Liver (tissue), 9 donors: ENCODE data around the gene ITPK1. TPM values are rescaled to one million over a fixed set of nuclear protein-coding genes. Genes with fewer than 3 reads are reported as not detected.

Experiments used
- DNase-seq: peaks from one replicate; pipeline ENCODE4 v3.0.0-alpha.2; 2017; ENCODE audit warnings: low spot score
- H3K27ac ChIP-seq, 2 donors: one replicate each; pipeline ENCODE4 v1.7.0; 2013; ENCODE audit warnings: inconsistent platforms in 2 of 2, low read length in 2 of 2, control low read depth in 1 of 2, low read depth in 1 of 2, mild to moderate bottlenecking in 1 of 2
- H3K27me3 ChIP-seq, 4 donors: one replicate each; pipeline versions ENCODE4 v1.6.1 to v1.7.0; 2013; ENCODE audit warnings: low read length in 3 of 4, inconsistent platforms in 1 of 4, mild to moderate bottlenecking in 1 of 4, moderate library complexity in 1 of 4; ENCODE audit not compliant: control insufficient read depth in 4 of 4, insufficient read depth in 4 of 4
- H3K36me3 ChIP-seq, 4 donors: one replicate each; pipeline versions ENCODE4 v1.6.1 to v1.7.0; 2013; ENCODE audit warnings: low read length in 3 of 4, mild to moderate bottlenecking in 3 of 4, low read depth in 1 of 4, moderate library complexity in 1 of 4; ENCODE audit not compliant: control insufficient read depth in 4 of 4, insufficient read depth in 3 of 4
- H3K4me1 ChIP-seq, 4 donors: one replicate each; pipeline versions ENCODE4 v1.6.1 to v1.7.0; 2013; ENCODE audit warnings: low read length in 3 of 4, mild to moderate bottlenecking in 3 of 4, moderate library complexity in 1 of 4; ENCODE audit not compliant: control insufficient read depth in 4 of 4, insufficient read depth in 4 of 4
- H3K4me3 ChIP-seq, 3 donors: one replicate each; pipeline versions ENCODE4 v1.6.1 to v1.7.0; 2013; ENCODE audit warnings: low read length in 3 of 3, control low read depth in 1 of 3, low read depth in 1 of 3, mild to moderate bottlenecking in 1 of 3
- H3K9ac ChIP-seq, 2 donors: one replicate each; pipeline ENCODE4 v1.7.0; 2013; ENCODE audit warnings: low read length in 2 of 2, mild to moderate bottlenecking in 2 of 2, moderate library complexity in 2 of 2, control low read depth in 1 of 2, low read depth in 1 of 2
- H3K9me3 ChIP-seq, 4 donors: one replicate each; pipeline versions ENCODE4 v1.6.1 to v1.7.0; 2013; ENCODE audit warnings: low read length in 3 of 4; ENCODE audit not compliant: control insufficient read depth in 4 of 4
- CTCF ChIP-seq: fragments of 150-350 bp; IDR thresholded peaks from 2 replicates; pipeline ENCODE4 v1.5.1; 2017; ENCODE audit warnings: improper control_type of control experiment, low read depth, low read length; ENCODE audit not compliant: missing input control
- EGR1 ChIP-seq, 2 donors: IDR thresholded peaks; 2 replicates each; pipeline ENCODE4 v1.6.1; 2016 to 2018; ENCODE audit warnings: antibody characterized with exemption in 2 of 2, low read depth in 2 of 2
- FOXA2 ChIP-seq: IDR thresholded peaks from 2 replicates; pipeline ENCODE4 v1.6.1; 2016; ENCODE audit warnings: antibody characterized with exemption
- GABPA ChIP-seq, 2 donors: IDR thresholded peaks in 1 of 2; conservative IDR thresholded peaks in 1 of 2; 2 replicates each; pipeline ENCODE4 v1.6.1; 2016; ENCODE audit warnings: antibody characterized with exemption in 2 of 2, mild to moderate bottlenecking in 1 of 2, moderate library complexity in 1 of 2
- HNF4G ChIP-seq: IDR thresholded peaks from 2 replicates; pipeline ENCODE4 v1.6.1; 2016; ENCODE audit warnings: antibody characterized with exemption
- JUND ChIP-seq, 2 donors: IDR thresholded peaks; 2 replicates each; pipeline ENCODE4 v1.6.1; 2016; ENCODE audit warnings: antibody characterized with exemption in 2 of 2
- RXRA ChIP-seq, 2 donors: IDR thresholded peaks; 2 replicates each; pipeline ENCODE4 v1.6.1; 2017 to 2018; ENCODE audit warnings: antibody characterized with exemption in 2 of 2, mild to moderate bottlenecking in 1 of 2
- TAF1 ChIP-seq: conservative IDR thresholded peaks from 2 replicates; pipeline ENCODE4 v1.6.1; 2016; ENCODE audit warnings: antibody characterized with exemption, mild to moderate bottlenecking
- YY1 ChIP-seq: IDR thresholded peaks from 2 replicates; pipeline ENCODE4 v1.6.1; 2016; ENCODE audit warnings: antibody characterized with exemption, mild to moderate bottlenecking
- WGBS: extraction: QIAGEN DNeasy Blood & Tissue Kit; methylation state at CpG from one replicate; pipeline ENCODE4 v1.1.7; 2013; 5-methylcytosine and 5-hydroxymethylcytosine counted together
- polyA plus RNA-seq, 2 donors: library from polyadenylated mRNA; stranded (reverse) in 1 of 2; unstranded in 1 of 2; fragments of 200-250 nt in 1 of 2; fragments of >200 nt in 1 of 2; fragmentation: Nextera tagmentation in 1 of 2; extraction: Ambion mirVana in 1 of 2; gene quantifications; one replicate each; pipeline versions ENCODE4 v1.2.1 to v1.2.3, GENCODE V29; 2013 to 2015
- total RNA-seq, 2 donors: library from RNA; depleted of rRNA; stranded (reverse); fragments of >200 nt; gene quantifications; one replicate each; pipeline ENCODE4 v1.2.3, GENCODE V29; 2014
- TF ChIP-seq, protein P1 (sequence below): IDR thresholded peaks from 2 replicates; pipeline ENCODE4 v1.6.1; 2016; ENCODE audit warnings: antibody characterized with exemption
- TF ChIP-seq, protein P2 (sequence below): IDR thresholded peaks from 2 replicates; pipeline ENCODE4 v1.6.1; 2016; ENCODE audit warnings: antibody characterized with exemption, mild to moderate bottlenecking
- TF ChIP-seq, protein P3 (sequence below): IDR thresholded peaks from 2 replicates; pipeline ENCODE4 v1.6.1; 2016; ENCODE audit warnings: antibody characterized with exemption
- donor health status: healthy.
- donor health status: healthy.
- donor health status: healthy.
- donor health status: healthy.
- donor health status: healthy.

ITPK1 gene
- total and polyA plus RNA-seq, 4 donors: 9.0 to 41.2 (median 20.4) TPM

- DNase-seq: no peak
- H3K36me3 ChIP-seq: no peaks in the 10 kb centered on the region
- peaks cover 0 to 4% (median 3%) of the 10 kb centered on the region in 4 donors for H3K9me3 ChIP-seq
- H3K4me1 ChIP-seq: no peaks in the 10 kb centered on the region
- TF ChIP-seq TAF1: no peak
- no peaks in the 10 kb centered on the region for H3K27me3 ChIP-seq
- 75% methylated on average over 5 of the region's 5 CpGs for WGBS
- H3K4me3 ChIP-seq: no peak overlapping the region
- H3K9ac ChIP-seq: no peak overlapping the region
- no peak overlapping the region for H3K27ac ChIP-seq
These were observed 217.7 kb downstream of the ITPK1 start for GRCh38 chr14:92897922-92898565.

DNA sequence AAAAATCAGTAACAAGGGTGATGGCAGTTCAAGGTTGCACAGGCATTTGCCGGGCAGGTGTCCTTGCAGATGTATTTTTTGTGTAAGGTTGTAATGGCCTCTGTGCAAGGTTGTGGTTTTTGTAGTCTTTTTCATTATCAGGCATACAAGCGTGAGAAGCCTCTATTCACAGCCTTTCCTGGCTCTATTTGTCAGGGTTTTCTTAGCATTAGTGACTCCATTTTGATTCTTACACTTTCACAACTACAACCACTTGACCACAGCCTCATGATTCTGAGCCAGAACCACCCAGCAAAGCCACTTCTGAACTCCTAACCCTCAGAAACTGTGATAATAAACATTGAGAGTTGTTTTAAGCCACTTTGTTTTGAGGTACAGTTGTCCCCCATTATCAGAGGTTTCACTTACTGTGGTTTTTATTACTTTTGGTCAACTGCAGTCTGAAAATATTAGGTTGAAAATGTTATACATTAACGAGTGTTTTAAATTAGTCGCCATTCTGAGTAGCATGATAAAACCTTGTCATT lies 220.3 kb downstream of the ITPK1 start:
- H3K9me3 ChIP-seq: peaks cover 3 to 5% (median 4%) of the 10 kb centered on the region in 4 donors

GRCh38 chr14:92892589-92892988 lies 223.1 kb downstream of the ITPK1 start:
- no peak overlapping the region for H3K27ac ChIP-seq
- TF ChIP-seq EGR1 (IDR thresholded peaks at IDR 0.05; ENCODE audit: low read depth in 2 of 2) (no peak), JUND (IDR thresholded peaks at IDR 0.05) (no peak), CTCF (no peak), HNF4G (no peak), TAF1 (no peak)
- TF ChIP-seq, protein P1, sequence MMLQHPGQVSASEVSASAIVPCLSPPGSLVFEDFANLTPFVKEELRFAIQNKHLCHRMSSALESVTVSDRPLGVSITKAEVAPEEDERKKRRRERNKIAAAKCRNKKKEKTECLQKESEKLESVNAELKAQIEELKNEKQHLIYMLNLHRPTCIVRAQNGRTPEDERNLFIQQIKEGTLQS: no peak
- H3K4me1 ChIP-seq: no peaks in the 10 kb centered on the region
- no peaks in the 10 kb centered on the region for H3K36me3 ChIP-seq
- DNase-seq: no peak
- H3K4me3 ChIP-seq: no peak overlapping the region
- no peak overlapping the region for H3K9ac ChIP-seq
- H3K27me3 ChIP-seq: no peaks in the 10 kb centered on the region
- H3K9me3 ChIP-seq: peaks cover 3 to 5% (median 4%) of the 10 kb centered on the region in 4 donors

More for the DNA sequence above, 220.3 kb downstream of the ITPK1 start:
- TF ChIP-seq YY1 (no peak), GABPA (IDR thresholded peaks at IDR 0.05 in 1 of 2, conservative IDR thresholded peaks at IDR 0.05 in 1 of 2) (no peak), FOXA2 (no peak), RXRA (IDR thresholded peaks at IDR 0.05) (no peak)
- TF ChIP-seq, protein P2, sequence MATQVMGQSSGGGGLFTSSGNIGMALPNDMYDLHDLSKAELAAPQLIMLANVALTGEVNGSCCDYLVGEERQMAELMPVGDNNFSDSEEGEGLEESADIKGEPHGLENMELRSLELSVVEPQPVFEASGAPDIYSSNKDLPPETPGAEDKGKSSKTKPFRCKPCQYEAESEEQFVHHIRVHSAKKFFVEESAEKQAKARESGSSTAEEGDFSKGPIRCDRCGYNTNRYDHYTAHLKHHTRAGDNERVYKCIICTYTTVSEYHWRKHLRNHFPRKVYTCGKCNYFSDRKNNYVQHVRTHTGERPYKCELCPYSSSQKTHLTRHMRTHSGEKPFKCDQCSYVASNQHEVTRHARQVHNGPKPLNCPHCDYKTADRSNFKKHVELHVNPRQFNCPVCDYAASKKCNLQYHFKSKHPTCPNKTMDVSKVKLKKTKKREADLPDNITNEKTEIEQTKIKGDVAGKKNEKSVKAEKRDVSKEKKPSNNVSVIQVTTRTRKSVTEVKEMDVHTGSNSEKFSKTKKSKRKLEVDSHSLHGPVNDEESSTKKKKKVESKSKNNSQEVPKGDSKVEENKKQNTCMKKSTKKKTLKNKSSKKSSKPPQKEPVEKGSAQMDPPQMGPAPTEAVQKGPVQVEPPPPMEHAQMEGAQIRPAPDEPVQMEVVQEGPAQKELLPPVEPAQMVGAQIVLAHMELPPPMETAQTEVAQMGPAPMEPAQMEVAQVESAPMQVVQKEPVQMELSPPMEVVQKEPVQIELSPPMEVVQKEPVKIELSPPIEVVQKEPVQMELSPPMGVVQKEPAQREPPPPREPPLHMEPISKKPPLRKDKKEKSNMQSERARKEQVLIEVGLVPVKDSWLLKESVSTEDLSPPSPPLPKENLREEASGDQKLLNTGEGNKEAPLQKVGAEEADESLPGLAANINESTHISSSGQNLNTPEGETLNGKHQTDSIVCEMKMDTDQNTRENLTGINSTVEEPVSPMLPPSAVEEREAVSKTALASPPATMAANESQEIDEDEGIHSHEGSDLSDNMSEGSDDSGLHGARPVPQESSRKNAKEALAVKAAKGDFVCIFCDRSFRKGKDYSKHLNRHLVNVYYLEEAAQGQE: no peak
- TF ChIP-seq, protein P3, sequence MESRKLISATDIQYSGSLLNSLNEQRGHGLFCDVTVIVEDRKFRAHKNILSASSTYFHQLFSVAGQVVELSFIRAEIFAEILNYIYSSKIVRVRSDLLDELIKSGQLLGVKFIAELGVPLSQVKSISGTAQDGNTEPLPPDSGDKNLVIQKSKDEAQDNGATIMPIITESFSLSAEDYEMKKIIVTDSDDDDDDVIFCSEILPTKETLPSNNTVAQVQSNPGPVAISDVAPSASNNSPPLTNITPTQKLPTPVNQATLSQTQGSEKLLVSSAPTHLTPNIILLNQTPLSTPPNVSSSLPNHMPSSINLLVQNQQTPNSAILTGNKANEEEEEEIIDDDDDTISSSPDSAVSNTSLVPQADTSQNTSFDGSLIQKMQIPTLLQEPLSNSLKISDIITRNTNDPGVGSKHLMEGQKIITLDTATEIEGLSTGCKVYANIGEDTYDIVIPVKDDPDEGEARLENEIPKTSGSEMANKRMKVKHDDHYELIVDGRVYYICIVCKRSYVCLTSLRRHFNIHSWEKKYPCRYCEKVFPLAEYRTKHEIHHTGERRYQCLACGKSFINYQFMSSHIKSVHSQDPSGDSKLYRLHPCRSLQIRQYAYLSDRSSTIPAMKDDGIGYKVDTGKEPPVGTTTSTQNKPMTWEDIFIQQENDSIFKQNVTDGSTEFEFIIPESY: no peak
- TF ChIP-seq, protein P1: no peak
- Histone ChIP-seq H3K27me3 (no peaks in the 10 kb centered on the region), H3K4me3 (no peak overlapping the region), H3K9ac (no peak overlapping the region), H3K4me1 (no peaks in the 10 kb centered on the region), H3K27ac (no peak overlapping the region), H3K36me3 (no peaks in the 10 kb centered on the region)
- DNase-seq: no peak
- WGBS: 63% methylated on average over 4 of the region's 4 CpGs
